AG09319 (cell line): ENCODE measurements around the gene CAPN5.
"Not testable (repeated sequence)": the region's sequence is repeated elsewhere in the genome, so short reads cannot be mapped to it uniquely, and the experiment has no call there.

Source experiments
- DNase-seq: peaks from one replicate; pipeline ENCODE4 v3.0.0-alpha.2; 2010; ENCODE audit warnings: low read depth; ENCODE audit errors: extremely low read depth
- CTCF ChIP-seq: IDR thresholded peaks from 2 replicates; pipeline ENCODE4 v1.5.1; 2011; ENCODE audit warnings: low read depth, mild to moderate bottlenecking, inconsistent platforms, low read length, moderate library complexity

Gene CAPN5

DNA sequence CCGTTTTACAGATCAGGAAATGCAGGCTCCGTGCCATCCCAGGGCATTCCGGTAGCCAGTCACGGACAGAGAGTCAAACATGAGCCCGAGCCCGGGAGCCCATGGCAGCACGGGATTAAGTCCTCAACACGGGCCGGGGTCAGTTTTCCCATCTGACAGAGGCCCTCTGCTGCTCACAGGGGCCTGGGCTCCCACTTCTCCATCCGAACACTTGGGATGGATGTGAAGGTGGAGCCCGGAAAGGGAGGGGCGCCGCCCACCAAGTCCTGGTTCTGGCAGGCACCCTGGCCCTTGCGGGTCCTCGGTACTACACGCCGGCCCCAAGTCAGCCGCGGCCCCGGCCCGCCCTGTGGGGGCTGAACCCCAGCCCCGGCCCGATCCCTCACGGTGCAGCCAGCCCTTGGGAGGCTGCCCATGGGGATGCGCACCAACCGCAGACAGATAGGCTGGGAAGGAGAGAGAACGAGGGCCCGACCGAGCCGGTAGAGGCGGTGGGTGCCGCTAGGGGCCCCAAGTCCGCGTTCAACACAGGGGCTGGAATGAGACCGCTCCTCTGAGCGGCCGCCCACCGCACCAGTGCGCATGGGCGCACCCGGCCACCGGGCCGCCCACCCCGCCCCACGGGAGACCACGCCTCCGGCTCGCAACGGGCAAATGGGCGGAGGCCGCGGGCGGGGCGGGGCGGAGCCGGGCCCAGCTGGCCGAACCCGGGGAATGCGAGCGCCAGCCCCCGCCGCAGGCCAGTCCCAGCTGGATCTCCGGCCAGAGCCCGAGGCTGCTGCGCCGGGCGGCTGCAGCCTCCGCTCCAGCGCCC is at the start of gene CAPN5:
CAPN5 (plus strand) TSS at position 743 of the 814 bp plus-strand sequence. CDS start 17,916 bp downstream, outside the sequence.
- peak; percentile 32 for TF ChIP-seq CTCF
- DNase-seq: peak; percentile 83

GRCh38 chr11:77018396-77018924 is 48.3 kb upstream of the CAPN5 start:
- DNase-seq: not testable (repeated sequence)

- no peak for TF ChIP-seq CTCF
- no peak for DNase-seq
These were observed 46.7 kb upstream of the CAPN5 start for GRCh38 chr11:77019976-77020595.

GRCh38 chr11:77020734-77021133 is 46.0 kb upstream of the CAPN5 start:
- no peak for TF ChIP-seq CTCF
- DNase-seq: no peak

DNA sequence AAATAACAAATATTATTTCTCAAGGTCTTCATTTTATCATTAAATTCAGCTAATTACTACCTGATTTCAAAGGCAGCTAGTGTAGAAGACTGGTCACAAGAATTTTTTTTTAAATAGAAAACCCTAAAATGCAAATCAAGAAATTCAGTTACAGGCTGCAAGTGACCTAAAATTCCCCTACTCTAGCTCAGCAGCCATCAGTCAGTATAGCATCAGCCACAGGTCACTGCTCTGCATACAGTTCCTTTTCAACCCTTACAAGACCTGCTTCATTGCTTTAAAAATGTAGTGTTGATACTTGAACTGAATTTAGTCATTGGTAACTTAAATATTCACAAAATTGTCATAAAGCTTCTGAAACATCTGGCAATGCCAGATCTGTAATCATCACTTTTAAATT is 42.0 kb upstream of the CAPN5 start:
- TF ChIP-seq CTCF: no peak
- no peak for DNase-seq

DNA sequence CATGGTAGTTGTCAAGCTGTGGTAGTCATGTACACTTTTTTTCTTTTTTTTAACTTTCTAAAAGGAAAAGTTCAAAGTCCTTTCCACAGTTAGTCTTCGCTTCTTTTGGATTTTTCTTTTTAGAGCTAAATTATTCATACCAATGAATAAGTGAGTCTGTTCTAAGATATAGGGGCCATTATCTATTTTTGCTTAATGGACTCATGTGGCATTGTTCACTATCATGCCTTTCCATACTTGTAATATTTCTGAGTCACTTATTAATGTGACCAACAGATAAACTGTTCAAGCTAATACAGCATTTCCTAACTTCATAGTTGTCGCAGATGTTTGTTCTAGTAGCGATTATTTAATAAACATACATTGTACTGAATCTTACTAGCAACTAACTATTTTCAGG is 40.5 kb upstream of the CAPN5 start:
- no peak for DNase-seq
- no peak for TF ChIP-seq CTCF

DNA sequence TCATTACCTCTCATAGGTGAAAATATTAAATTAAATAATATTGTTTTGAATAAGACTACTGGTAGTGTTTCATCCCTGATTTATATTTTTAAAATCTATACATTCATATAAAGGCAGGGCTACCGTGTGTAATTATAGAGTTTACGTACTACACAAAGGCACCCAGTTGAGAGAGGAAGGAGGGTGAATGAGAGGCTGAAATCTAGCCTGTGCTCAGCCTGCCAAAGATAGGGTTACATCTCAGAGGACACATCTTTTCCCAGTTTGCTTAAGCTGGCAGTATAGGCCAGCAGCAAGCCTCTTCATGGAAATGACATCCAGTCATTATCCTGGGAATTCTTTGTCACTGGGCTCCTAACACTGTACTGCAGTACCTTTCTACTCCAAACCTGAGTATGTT is 40.0 kb upstream of the CAPN5 start:
- no peak for DNase-seq
- no peak for TF ChIP-seq CTCF
